Parathyroid adenoma (tissue), 2 donors: ENCODE results near the gene NFATC4.

ENCODE experiments used
- H2AFZ ChIP-seq: fragments of 300-600 bp; sonication (generic); one replicate; pipeline ENCODE4 v1.7.0; 2017; ENCODE audit warnings: antibody characterized with exemption, mild to moderate bottlenecking
- H3K27ac ChIP-seq: fragments of 300-600 bp; sonication (generic); one replicate; pipeline ENCODE4 v1.7.0; 2017
- H3K27me3 ChIP-seq: fragments of 300-600 bp; sonication (generic); one replicate; pipeline ENCODE4 v1.7.0; 2017; ENCODE audit warnings: low read length; ENCODE audit not compliant: control insufficient read depth, insufficient read depth
- H3K36me3 ChIP-seq: fragments of 300-600 bp; sonication (generic); one replicate; pipeline ENCODE4 v1.7.0; 2017; ENCODE audit warnings: low read length; ENCODE audit not compliant: control insufficient read depth, insufficient read depth
- H3K4me1 ChIP-seq: fragments of 300-600 bp; sonication (generic); one replicate; pipeline ENCODE4 v1.7.0; 2017; ENCODE audit warnings: control low read depth
- H3K4me2 ChIP-seq: fragments of 300-600 bp; sonication (generic); one replicate; pipeline ENCODE4 v1.7.0; 2017; ENCODE audit warnings: low read length
- H3K4me3 ChIP-seq: fragments of 300-600 bp; sonication (generic); one replicate; pipeline ENCODE4 v1.7.0; 2017; ENCODE audit warnings: low read depth, low read length
- H3K79me2 ChIP-seq: fragments of 300-600 bp; sonication (generic); one replicate; pipeline ENCODE4 v1.7.0; 2017; ENCODE audit warnings: control low read depth
- H3K9ac ChIP-seq: fragments of 300-600 bp; sonication (generic); one replicate; pipeline ENCODE4 v1.7.0; 2017; ENCODE audit warnings: mild to moderate bottlenecking
- H3K9me3 ChIP-seq: fragments of 300-600 bp; sonication (generic); one replicate; pipeline ENCODE4 v1.7.0; 2017; ENCODE audit warnings: low read length; ENCODE audit not compliant: control insufficient read depth
- TF ChIP-seq, protein P1 (sequence below): fragments of 300-600 bp; sonication (generic); IDR thresholded peaks from one replicate; pipeline ENCODE4 v1.7.0; 2017; ENCODE audit warnings: antibody characterized with exemption, mild to moderate bottlenecking
- donor health status: primary hyperparathyroidism.

The NFATC4 gene

DNA sequence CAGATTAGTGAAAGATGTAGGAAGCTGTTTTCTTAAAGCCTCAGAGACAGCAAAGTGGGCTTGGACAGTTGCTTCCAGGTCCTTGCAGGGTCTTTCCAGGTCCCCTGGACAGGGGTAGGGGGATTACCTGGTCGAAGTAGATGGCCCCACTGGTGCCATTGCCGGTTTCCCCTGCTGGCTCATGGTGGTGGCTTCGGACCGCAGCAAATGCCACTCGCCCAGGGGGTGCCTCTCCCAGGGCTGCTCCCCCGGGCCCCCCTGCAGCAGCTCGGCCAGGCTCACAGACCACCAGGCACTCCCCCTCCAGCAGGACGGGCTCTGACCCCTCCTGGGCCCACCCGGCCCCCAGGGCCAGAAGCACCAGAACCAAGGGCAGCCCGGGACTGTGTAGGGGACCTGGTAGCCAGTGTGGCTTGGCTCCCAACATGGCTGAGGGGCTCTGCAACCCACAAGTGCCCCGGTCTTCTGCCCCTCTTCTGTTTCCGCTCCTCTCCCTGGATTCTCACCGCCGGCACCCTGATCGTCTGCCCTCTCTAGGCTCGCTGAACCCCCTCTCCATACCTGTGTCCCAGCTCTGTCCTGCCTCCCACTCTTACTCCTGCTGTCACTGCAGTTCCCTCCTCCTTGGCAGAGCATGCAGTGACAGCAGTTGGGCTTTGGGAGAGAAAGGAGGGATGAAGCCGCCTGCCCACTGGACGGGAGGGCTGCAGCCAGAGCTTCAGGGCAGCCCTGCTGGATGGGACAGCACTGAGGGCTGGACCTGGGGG is 60.8 kb downstream of the NFATC4 start:
- no peak overlapping the region for H3K4me3 ChIP-seq
- no peak overlapping the region for H3K9ac ChIP-seq

More for the DNA sequence above, 60.8 kb downstream of the NFATC4 start:
- Histone ChIP-seq H3K27me3 (no peaks in the 10 kb centered on the region), H2AFZ (peak overlapping the region; percentile 98), H3K4me2 (peak overlapping the region; percentile 93), H3K9me3 (no peaks in the 10 kb centered on the region), H3K4me1 (peaks cover 19% of the 10 kb centered on the region), H3K36me3 (no peaks in the 10 kb centered on the region), H3K79me2 (no peaks in the 10 kb centered on the region), H3K27ac (peak overlapping the region; percentile 87)
- TF ChIP-seq, protein P1, sequence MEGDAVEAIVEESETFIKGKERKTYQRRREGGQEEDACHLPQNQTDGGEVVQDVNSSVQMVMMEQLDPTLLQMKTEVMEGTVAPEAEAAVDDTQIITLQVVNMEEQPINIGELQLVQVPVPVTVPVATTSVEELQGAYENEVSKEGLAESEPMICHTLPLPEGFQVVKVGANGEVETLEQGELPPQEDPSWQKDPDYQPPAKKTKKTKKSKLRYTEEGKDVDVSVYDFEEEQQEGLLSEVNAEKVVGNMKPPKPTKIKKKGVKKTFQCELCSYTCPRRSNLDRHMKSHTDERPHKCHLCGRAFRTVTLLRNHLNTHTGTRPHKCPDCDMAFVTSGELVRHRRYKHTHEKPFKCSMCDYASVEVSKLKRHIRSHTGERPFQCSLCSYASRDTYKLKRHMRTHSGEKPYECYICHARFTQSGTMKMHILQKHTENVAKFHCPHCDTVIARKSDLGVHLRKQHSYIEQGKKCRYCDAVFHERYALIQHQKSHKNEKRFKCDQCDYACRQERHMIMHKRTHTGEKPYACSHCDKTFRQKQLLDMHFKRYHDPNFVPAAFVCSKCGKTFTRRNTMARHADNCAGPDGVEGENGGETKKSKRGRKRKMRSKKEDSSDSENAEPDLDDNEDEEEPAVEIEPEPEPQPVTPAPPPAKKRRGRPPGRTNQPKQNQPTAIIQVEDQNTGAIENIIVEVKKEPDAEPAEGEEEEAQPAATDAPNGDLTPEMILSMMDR, result no peak
